Pons (tissue), 1 donor: ENCODE measurements around the gene RTEL1.

Experiments
- DNase-seq: peaks from one replicate; pipeline ENCODE4 v3.0.0-alpha.2; 2016; ENCODE audit warnings: low spot score

Gene RTEL1

GRCh38 chr20:63697868-63698545 lies 39.9 kb downstream of the RTEL1 start:
- no peak for DNase-seq

- DNase-seq, result no peak
These were observed 40.8 kb downstream of the RTEL1 start for GRCh38 chr20:63698739-63699465.

GRCh38 chr20:63699466-63700198 lies 41.5 kb downstream of the RTEL1 start:
- no peak for DNase-seq

- no peak for DNase-seq
These were observed 42.3 kb downstream of the RTEL1 start for GRCh38 chr20:63700199-63701050.

GRCh38 chr20:63701051-63701328 lies 42.9 kb downstream of the RTEL1 start:
- DNase-seq, result no peak

- no peak for DNase-seq
These were observed 43.4 kb downstream of the RTEL1 start for GRCh38 chr20:63701329-63702035.

DNA sequence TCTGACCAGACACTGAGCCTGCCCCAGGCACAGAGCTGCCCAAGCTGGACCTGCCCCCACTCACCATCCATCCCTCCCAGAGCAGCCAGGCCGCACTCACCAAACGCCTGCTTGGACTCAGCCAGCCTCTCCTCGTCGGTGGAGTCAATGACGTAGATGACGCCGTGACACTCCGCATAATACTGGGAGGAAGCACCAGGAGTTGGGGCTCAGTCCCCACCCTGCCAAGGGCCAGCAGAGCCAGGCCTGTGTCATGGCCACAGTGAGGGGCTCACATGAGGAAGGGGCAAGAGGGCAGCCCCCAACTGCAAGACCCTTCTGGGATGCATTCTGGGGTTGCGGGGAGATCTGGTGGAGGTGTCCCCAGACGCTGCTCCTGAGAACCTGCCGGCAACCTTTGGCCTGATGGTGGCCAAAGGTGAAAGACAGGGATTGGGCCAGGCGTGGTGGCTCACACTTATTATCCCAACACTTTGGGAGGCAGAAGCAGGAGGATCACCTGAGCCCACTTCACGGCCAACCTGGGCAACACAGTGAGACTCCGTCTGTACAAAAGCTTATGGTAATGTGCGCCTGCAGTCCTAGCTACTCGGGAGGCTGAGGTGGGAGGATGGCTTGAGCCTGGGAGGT lies 44.0 kb downstream of the RTEL1 start:
- no peak for DNase-seq

GRCh38 chr20:63702751-63703470 lies 44.8 kb downstream of the RTEL1 start:
- DNase-seq, result no peak

DNA sequence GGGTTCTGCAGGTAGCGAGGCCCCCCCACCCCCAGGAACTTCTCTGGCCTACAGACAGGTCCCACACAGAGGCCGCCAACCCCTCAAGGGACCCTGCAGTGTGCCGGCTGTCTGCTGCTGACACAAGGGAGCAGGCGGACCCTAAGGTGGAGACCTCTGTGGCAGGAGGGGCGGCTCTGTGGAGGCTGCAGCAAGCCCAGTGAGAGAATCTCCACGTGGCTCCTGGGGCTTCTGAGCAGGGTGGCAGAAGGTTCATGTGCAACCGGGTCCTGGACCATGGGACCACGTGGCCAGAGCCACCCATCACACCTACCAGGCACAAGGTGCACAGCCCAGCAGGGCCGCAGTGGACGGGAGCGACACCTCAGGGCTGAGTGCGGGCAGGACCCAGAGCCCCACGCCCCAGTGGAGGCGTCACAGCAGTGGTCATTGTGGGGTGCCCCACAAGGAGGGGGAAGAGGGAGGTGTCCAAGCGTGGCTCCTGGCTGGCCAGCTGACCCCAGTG lies 45.4 kb downstream of the RTEL1 start:
- no peak for DNase-seq

DNA sequence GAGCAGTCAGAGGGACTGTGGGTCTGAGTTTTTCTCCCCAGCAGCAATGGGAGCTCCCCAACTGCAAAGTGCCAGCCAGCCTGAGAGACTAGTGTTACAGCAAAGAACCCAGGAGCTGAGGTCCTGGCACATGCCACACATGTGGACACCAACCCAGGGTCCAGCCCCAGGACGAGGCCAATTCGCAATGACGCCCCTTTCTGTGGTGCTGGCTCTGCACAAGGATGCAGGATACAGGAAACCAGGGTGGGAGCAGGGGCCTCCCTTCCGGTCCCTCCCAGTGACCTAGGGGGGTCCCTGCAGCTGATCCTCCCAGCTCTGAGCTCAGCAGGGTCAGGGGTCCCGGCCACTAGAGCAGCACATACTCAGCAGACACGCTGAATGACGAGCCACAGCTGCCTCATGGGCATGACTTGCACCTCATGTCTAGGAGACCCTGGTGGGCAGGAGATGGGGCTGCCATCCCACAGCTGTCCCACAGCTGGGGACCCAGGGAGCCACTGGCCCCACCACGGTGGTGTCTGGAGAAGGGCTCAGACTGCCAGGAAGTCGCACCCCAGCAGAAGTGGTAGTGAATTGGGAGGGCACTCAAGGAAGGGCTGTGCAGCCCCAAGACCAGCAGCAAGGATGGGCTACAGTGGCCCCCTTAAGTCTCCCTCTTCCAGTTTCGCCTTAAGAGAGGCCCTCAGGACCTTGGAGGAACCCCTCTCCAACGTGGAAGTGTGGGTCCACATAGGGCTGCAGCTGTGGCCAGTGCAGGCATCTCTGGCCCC lies 46.0 kb downstream of the RTEL1 start:
- DNase-seq, result no peak

DNA sequence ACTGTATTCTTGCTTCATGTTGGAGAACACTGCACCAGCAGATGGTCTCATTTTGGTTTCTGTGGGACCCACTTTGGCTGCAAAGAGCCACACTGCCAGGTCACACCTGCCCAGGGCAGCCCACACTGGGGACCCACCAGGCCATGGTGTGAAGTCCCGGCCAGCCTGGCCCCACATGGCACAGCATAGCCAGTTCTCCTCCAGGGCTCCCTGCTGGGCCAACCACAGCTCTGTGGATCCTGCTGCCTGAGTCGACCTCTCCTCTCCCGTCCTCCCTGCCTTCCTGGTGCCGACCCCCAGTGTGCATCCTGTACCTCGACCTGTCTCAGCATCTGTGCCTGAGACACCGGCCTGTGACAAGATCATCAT lies 46.6 kb downstream of the RTEL1 start:
- no peak for DNase-seq

- DNase-seq, result no peak
These were observed 47.3 kb downstream of the RTEL1 start for GRCh38 chr20:63705232-63706026.

- no peak for DNase-seq
These were observed 48.0 kb downstream of the RTEL1 start for GRCh38 chr20:63706027-63706695.

- DNase-seq, result no peak
These were observed 48.9 kb downstream of the RTEL1 start for GRCh38 chr20:63706852-63707557.

DNA sequence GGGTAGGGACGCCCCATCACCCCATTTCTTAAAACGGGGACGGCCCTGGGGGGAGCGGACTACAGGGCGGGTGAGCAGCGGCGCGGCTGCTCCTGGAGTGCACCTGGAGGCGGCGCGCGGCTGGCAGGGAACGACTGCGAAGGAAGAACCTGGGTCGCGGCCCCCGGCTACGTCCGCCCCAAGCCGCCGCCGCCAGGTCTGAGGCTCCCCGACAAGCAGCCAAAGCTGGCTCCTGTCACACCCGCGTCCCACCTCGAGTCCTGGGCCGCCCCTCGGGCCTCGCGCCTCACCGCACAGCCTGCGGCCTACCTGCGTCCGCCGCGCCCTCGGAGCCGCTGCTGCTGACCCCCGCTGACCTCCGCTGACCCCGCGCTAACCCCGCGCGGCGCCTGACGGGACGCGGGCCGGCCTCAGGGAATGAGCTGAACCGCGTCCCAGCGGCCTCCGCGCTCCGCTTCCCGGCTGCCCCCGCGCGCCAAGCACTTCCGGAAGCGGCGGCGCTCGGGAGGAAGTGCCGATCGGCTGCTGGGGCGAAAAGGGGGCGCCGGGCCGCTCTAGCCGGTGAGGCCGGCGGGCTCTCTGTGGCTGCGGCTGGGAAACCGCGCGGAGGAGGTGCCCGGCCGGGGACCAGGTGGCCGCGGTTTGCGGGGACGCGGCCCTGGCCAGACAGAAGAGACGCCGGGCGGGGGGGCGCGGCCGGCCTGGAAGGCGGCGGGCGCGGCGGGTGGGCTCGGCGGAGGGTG lies 49.6 kb downstream of the RTEL1 start, which contains the start of the genes ARFRP1 and ZGPAT:
Gene ARFRP1, minus strand, starts transcription at position 419 of the 743 bp plus-strand sequence. CDS start 885 bp downstream, outside the sequence.
Gene ZGPAT, plus strand, starts transcription at position 482 of the 743 bp plus-strand sequence. CDS start 542 bp downstream, outside the sequence.
- peak; percentile 75 for DNase-seq
